ENCODE results near the gene PLA2G4B.

PLA2G4B gene

DNA sequence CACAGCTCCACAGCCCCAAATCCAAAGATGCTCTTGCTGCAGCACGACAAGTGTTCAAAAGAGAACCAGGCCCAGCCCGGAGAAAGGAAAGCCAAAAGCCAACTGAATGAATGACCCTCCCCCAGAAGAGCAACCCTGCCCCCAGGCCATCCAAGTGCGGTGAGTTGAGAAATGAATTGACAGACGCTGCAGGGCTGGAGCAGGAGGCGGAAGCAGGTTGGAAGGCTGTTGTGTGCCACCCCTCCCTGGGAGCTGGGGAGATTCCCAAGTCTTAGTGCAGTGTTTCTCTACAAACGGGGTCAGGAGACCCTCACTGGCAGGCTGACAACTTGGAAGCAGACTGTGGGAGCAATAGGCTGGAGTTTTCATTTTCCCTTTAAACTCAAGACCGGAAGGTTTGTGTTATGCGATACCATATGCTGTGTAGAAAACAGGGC lies 58.7 kb downstream of the PLA2G4B start:
- no peaks in the 10 kb centered on the region for H3K9me3 ChIP-seq (ENCODE audit: severe bottlenecking)
- no peak for DNase-seq
- H3K27ac ChIP-seq = no peak overlapping the region
- TF ChIP-seq, protein P1, sequence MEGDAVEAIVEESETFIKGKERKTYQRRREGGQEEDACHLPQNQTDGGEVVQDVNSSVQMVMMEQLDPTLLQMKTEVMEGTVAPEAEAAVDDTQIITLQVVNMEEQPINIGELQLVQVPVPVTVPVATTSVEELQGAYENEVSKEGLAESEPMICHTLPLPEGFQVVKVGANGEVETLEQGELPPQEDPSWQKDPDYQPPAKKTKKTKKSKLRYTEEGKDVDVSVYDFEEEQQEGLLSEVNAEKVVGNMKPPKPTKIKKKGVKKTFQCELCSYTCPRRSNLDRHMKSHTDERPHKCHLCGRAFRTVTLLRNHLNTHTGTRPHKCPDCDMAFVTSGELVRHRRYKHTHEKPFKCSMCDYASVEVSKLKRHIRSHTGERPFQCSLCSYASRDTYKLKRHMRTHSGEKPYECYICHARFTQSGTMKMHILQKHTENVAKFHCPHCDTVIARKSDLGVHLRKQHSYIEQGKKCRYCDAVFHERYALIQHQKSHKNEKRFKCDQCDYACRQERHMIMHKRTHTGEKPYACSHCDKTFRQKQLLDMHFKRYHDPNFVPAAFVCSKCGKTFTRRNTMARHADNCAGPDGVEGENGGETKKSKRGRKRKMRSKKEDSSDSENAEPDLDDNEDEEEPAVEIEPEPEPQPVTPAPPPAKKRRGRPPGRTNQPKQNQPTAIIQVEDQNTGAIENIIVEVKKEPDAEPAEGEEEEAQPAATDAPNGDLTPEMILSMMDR (IDR thresholded peaks at IDR 0.05; ENCODE audit: low read depth, low read length) = no peak
- peaks cover 5% of the 10 kb centered on the region; the same call in 1 of the 2 replicates for H3K36me3 ChIP-seq
- H3K4me3 ChIP-seq (ENCODE audit: low read depth, low read length) = no peak overlapping the region
- no peaks in the 10 kb centered on the region for H3K27me3 ChIP-seq (ENCODE audit: insufficient read depth, low read depth, severe bottlenecking)
